OCI-LY3 (cell line): ENCODE measurements around the gene RAD51.

ENCODE experiments used
- CTCF ChIP-seq: fragments of 200-600, 300-600 bp; sonication (generic); IDR thresholded peaks from 2 replicates; pipeline ENCODE4 v1.5.1; 2014; ENCODE audit warnings: antibody characterized with exemption, low read length, low read depth
- EZH2phosphoT487 ChIP-seq: fragments of 200-600 bp; shearing (Covaris generic); IDR thresholded peaks from 2 replicates; pipeline ENCODE4 v1.6.1; 2018; ENCODE audit warnings: antibody characterized with exemption, mixed run types, low read depth

GRCh38 chr15:40756938-40757337, 62.0 kb downstream of the RAD51 start:
- TF ChIP-seq CTCF (no peak), EZH2phosphoT487 (no peak)
